Activated T-helper 17 cell treated with anti-CD3 and anti-CD28 coated beads, Interleukin-2, amount 50 U/mL, for 72 hours (primary cell): ENCODE measurements around the gene CSTF1. TPM values are rescaled to one million over a fixed set of nuclear protein-coding genes. Genes with fewer than 3 reads are reported as not detected.
"Not testable (repeated sequence)": the region's sequence is repeated elsewhere in the genome, so short reads cannot be mapped to it uniquely, and the experiment has no call there.

Experiments
- ATAC-seq: fragments of 150-1000 bp; cut with Tn5 transposase; replicated peaks from 2 replicates; pipeline ENCODE4 v1.10.0; 2021; ENCODE audit warnings: mild to moderate bottlenecking, moderate library complexity
- H3K27ac Mint-ChIP-seq: one replicate; pipeline ENCODE4 v1.8.0; 2022; ENCODE audit warnings: mixed read lengths
- H3K27me3 Mint-ChIP-seq: one replicate; pipeline ENCODE4 v1.8.0; 2022; ENCODE audit warnings: mixed read lengths
- H3K36me3 Mint-ChIP-seq: one replicate; pipeline ENCODE4 v1.8.0; 2022; ENCODE audit warnings: low read depth, mild to moderate bottlenecking, mixed read lengths
- H3K4me1 Mint-ChIP-seq: one replicate; pipeline ENCODE4 v1.8.0; 2022; ENCODE audit warnings: mixed read lengths
- H3K4me3 Mint-ChIP-seq: one replicate; pipeline ENCODE4 v1.8.0; 2022; ENCODE audit warnings: mild to moderate bottlenecking, mixed read lengths
- H3K9me3 Mint-ChIP-seq: one replicate; pipeline ENCODE4 v1.8.0; 2022; ENCODE audit warnings: mixed read lengths
- total RNA-seq, 2 donors: library from RNA; stranded (reverse); gene quantifications; one replicate each; pipeline ENCODE4 v1.2.3, GENCODE V29; 2022

CSTF1 gene
- total RNA-seq, 2 donors from 2014 or later = 71.2 to 76.5 TPM

DNA sequence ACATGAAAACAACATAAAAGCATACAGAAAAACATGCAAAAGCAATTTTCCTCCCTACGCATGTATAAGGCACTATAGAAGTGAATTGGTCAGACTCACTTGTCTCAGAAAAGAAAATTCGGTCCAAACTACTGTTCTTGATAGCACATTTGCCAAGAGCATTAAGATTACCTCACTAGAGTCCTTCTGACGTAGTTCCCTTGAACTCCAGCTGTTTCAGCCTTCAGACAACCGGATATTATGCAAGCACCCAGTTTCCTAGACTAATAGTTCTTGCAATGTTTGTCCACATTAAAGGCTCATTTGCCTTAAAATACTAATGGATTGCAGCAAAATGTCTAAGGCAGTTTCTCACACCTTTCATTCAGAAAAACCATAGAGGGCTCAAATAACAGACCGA, 17.1 kb downstream of the CSTF1 start:
- Mint-ChIP-seq H3K4me3 (no peak overlapping the region), H3K27me3 (no peaks in the 10 kb centered on the region), H3K36me3 (peaks cover 81% of the 10 kb centered on the region), H3K27ac (no peak overlapping the region), H3K4me1 (peaks cover 11% of the 10 kb centered on the region), H3K9me3 (no peaks in the 10 kb centered on the region)
- ATAC-seq = no peak

DNA sequence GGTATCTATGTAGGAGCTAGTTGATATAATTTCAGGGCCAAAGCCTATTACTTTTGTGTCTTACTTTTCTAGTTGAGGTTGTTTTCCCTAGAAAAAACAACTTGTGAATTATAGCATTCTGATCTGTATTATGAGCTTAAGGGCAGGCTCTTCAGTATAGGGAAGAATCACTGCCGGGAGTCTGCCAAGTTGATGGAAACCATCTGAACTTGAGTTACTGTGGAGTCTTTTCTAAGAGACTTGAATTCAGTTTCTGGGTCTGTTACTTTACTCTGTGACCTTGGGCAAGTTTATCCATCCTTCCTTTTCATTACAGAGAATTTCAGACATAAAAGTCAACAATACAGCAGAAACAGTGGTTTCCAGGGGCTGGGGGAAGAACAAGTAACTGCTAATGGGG, 17.5 kb downstream of the CSTF1 start:
- Mint-ChIP-seq H3K27me3 (no peaks in the 10 kb centered on the region), H3K9me3 (no peaks in the 10 kb centered on the region), H3K36me3 (peaks cover 79% of the 10 kb centered on the region), H3K4me1 (peaks cover 14% of the 10 kb centered on the region), H3K4me3 (no peak overlapping the region), H3K27ac (peak overlapping the region; percentile 58)
- no peak for ATAC-seq

DNA sequence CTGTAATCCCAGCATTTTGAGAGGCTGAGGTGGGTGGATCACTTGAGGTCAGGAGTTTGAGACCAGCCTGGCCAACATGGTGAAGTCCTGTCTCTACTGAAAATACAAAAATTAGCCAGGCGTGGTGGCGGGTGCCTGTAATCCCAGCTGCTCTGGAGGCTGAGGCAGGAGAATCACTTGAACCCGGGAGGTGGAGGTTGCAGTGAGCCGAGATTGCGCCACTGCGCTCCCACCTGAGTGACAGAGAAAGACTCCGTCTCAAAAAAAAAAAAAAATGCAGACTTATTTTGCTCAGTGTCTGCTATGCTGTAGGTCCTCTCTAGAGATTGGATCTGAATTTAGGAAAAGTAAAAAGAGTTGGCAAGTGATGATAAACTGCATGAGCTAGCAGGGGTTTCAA, 18.8 kb downstream of the CSTF1 start:
- H3K27me3 Mint-ChIP-seq, H3K9me3 Mint-ChIP-seq, ATAC-seq: not testable (repeated sequence)
- peak overlapping the region; percentile 86 for H3K27ac Mint-ChIP-seq
- H3K36me3 Mint-ChIP-seq = peaks cover 70% of the 10 kb centered on the region
- H3K4me3 Mint-ChIP-seq = peak overlapping the region; percentile 80
- peaks cover 17% of the 10 kb centered on the region for H3K4me1 Mint-ChIP-seq

DNA sequence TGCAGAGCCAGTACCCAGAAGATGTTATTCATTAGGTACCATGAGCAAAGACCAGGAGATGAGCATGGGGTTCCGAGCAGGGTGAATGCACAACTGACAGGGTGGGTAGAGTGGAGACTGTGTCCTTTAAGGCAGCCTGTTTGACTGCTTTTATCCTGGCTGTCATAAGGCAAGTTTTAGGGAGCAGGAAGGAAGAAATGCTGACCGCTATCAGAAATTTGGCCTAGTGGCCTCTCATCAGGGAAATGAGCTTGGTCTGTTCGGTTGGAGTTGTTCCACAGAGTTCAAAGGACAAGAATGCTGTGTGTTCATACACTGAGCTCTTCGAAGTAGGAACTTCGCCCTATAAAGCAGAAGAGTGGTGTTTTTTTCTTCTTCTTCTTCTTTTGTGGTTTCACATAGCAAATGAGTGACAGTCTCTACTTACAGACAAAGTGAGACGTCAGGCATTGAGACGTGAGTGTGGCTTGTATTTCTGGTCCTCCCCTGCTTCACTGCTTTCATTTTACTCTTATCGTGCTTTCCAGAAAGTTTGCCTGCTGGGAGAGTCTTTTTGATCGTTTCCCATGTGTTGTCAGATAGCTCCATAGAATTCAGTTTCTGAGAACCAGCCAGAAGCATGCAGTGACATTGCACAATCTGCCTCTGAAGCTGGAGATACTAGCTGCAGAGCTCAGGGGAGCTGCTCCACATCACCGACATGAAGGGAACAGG, 19.5 kb downstream of the CSTF1 start, which contains the start of gene CASS4:
Gene CASS4, plus strand, starts transcription at position 502 of the 714 bp plus-strand sequence. Its CDS starts 199 bp downstream, at position 701.
- H3K27me3 Mint-ChIP-seq = no peaks in the 10 kb centered on the region
- peaks cover 69% of the 10 kb centered on the region for H3K36me3 Mint-ChIP-seq
- peak; percentile 49 for ATAC-seq
- peak within 1 kb of the TSS; percentile 86 for H3K27ac Mint-ChIP-seq
- H3K9me3 Mint-ChIP-seq = no peaks in the 10 kb centered on the region
- peaks cover 20% of the 10 kb centered on the region for H3K4me1 Mint-ChIP-seq
- H3K4me3 Mint-ChIP-seq = peak within 1 kb of the TSS; percentile 80

DNA sequence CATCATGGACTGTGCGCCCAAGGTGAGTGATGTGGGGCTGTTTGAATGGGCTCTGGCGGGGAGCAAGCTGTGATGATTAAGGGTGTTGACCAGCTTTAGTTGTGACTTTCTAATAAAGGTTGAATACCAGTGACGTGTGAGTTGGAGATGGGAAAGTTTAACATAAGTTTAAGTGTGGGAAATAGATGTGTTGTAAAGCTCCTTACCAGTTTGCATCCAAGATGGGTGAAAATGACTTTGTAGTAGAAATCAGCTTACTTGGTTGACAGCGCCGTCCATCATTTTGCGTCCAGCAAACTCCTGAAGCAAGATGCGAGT, 20.0 kb downstream of the CSTF1 start:
- Mint-ChIP-seq H3K27ac (peak overlapping the region; percentile 86), H3K27me3 (no peaks in the 10 kb centered on the region), H3K4me3 (peak overlapping the region; percentile 80), H3K9me3 (no peaks in the 10 kb centered on the region), H3K4me1 (peaks cover 26% of the 10 kb centered on the region), H3K36me3 (peaks cover 69% of the 10 kb centered on the region)
- no peak for ATAC-seq

DNA sequence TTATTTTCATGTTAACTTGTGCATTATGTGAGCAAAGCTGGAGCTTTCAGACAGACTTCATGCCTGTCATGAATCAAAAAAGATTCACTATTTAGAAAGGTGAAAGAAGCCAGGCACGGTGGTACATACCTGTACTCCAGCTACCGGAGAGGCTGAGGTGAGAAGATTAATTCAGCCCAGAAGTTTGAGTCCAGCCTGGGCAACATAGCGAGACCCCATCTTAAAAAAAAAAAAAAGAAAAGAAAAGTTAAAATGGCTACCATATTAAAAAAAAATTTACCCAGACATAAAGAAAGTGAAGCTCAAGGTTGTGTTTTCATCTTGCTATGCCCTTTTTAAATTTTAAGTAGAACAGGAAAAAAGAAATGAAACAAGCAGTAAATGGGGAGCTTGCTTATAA, 20.5 kb downstream of the CSTF1 start:
- no peaks in the 10 kb centered on the region for H3K27me3 Mint-ChIP-seq
- peak overlapping the region; percentile 80 for H3K4me3 Mint-ChIP-seq
- peaks cover 31% of the 10 kb centered on the region for H3K4me1 Mint-ChIP-seq
- no peaks in the 10 kb centered on the region for H3K9me3 Mint-ChIP-seq
- no peak for ATAC-seq
- peaks cover 66% of the 10 kb centered on the region for H3K36me3 Mint-ChIP-seq
- H3K27ac Mint-ChIP-seq = peak overlapping the region; percentile 86

DNA sequence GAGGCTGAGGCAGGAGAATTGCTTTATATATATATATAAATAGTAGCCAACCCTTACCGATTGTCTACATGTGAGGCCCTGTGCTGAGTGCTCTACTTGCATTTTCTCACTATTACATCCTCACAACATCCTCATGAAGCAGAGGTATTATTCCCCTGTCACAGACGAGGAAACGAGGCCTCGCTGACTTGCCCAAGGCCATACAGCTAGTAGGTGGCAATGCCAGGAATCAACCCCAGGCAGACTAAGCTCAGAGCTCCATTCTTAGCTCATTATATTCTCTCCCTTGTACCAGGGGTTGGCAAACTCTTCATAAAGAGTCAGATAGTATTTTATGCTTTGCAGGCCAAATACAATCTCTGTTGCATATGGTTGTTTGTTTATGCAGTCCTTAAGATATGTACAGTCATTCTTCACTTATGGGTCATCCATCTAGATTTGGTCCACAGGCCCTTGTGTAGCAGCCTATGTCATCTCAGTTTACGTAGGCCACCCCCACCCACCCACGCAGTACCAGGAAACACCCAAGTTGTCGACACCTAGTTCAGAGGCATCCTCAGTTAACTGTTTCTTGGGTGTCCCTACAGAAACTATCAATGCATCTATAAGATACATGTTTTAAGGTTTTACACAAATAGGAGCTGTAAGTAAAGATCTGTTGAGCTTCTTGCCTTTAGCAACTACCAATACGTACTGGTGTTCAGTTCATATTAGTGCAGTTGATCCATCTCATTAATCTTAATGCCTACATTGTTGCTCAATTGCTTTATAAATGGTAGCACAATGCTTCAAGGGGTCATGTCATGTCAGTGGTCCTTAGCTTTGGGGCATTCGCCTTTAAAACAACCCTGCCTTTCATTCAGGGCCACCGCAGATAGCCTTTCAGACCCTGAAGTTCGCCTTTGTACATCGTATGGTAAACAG, 22.7 kb downstream of the CSTF1 start:
- H3K36me3 Mint-ChIP-seq = peaks cover 45% of the 10 kb centered on the region
- H3K9me3 Mint-ChIP-seq = no peaks in the 10 kb centered on the region
- peak; percentile 81 for ATAC-seq
- no peaks in the 10 kb centered on the region for H3K27me3 Mint-ChIP-seq
- peak overlapping the region; percentile 80 for H3K4me3 Mint-ChIP-seq
- H3K4me1 Mint-ChIP-seq = peaks cover 43% of the 10 kb centered on the region
- H3K27ac Mint-ChIP-seq = peak overlapping the region; percentile 86

DNA sequence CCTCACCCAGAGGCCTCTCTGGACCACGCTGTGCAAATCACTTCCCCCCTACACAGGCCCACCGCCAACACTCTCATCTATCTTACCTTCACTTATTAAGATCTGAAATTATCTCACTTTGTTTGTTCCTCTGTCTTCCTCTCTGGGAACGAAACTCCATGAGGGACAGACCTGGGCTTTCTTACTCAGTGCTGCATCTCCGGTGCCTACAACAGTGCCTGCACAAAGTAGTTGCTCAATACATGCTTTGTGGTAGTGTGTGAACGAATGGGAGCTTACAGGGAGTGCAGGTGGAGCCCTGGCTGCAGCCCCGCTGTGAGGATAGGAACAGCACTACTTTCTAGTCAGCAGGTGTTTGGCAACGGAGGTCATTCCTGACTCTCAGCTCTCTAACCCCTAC, 25.0 kb downstream of the CSTF1 start:
- H3K27ac Mint-ChIP-seq = peak overlapping the region; percentile 88
- no peak for ATAC-seq
- H3K9me3 Mint-ChIP-seq = no peaks in the 10 kb centered on the region
- H3K4me1 Mint-ChIP-seq = peaks cover 46% of the 10 kb centered on the region
- H3K4me3 Mint-ChIP-seq = peak overlapping the region; percentile 63
- H3K27me3 Mint-ChIP-seq = no peaks in the 10 kb centered on the region
- peaks cover 34% of the 10 kb centered on the region for H3K36me3 Mint-ChIP-seq

DNA sequence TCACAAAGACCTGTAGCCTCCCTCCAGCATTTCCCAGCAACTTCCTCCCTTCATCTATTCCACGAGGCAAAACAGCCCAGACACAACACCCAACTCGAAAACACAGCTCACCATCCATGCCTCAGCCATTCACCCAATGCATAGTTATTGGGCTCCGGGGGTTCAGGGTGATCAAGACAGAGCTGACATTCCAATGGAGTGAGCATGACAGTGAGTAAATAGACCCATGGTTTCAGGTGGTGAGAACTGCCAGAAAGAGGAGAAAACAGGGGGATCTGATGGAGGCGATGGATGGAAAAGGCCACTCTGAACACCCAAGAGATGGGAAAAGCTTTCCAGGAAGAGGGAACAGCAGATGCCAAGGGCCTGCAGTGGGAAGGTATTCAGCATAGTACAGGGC, 25.5 kb downstream of the CSTF1 start:
- Mint-ChIP-seq H3K9me3 (no peaks in the 10 kb centered on the region), H3K27ac (peak overlapping the region; percentile 88), H3K27me3 (no peaks in the 10 kb centered on the region), H3K4me1 (peaks cover 50% of the 10 kb centered on the region), H3K36me3 (peaks cover 29% of the 10 kb centered on the region), H3K4me3 (peak overlapping the region; percentile 63)
- ATAC-seq = no peak

DNA sequence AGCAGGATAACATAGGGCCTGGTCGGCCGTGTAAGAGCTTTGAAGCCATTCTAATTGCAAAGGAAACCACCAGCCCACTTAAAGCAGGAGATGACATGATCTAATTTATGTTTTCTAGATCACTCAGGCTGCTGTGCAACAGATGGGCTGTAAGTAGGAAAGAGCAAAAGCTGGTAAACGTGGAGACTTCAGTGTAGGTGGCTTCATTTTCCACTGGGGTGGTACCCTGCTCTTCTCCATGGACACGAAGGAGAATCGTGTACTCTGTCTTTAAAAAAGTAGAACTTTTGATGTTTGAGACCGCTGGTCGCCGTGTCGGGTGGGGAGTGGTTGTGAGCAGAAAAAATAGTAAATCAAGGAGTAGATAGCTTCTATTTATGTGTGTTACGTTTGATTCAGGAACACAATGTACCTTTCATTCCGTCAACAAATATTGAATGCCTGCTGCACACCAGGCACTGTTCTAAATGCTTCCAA, 26.0 kb downstream of the CSTF1 start:
- Mint-ChIP-seq H3K4me3 (peak overlapping the region; percentile 63), H3K4me1 (peaks cover 50% of the 10 kb centered on the region), H3K36me3 (peaks cover 27% of the 10 kb centered on the region), H3K9me3 (no peaks in the 10 kb centered on the region), H3K27me3 (no peaks in the 10 kb centered on the region), H3K27ac (peak overlapping the region; percentile 88)
- ATAC-seq = peak; percentile 68

DNA sequence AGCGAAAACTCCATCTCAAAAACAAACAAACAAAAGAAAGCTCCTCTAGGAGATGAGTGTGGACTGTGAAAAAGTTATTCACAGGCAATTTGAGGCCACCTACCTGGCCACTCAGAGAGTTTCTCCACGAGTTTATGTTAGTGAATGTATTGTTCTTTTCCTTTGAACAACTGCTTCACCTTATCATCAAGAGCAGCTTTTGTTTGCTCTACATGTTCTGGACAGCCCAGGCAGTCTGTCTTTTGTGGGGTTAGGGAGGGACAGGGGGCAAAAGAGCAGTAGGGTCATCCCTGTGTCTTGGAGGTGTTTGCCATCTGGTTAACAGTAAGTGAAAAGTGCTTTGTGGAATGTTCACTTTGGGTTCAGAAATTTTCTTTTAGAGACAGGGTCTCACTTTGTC, 27.6 kb downstream of the CSTF1 start:
- Mint-ChIP-seq H3K27me3 (no peaks in the 10 kb centered on the region), H3K27ac (no peak overlapping the region), H3K36me3 (peaks cover 17% of the 10 kb centered on the region), H3K4me3 (no peak overlapping the region), H3K4me1 (peaks cover 44% of the 10 kb centered on the region), H3K9me3 (no peaks in the 10 kb centered on the region)
- ATAC-seq = no peak

DNA sequence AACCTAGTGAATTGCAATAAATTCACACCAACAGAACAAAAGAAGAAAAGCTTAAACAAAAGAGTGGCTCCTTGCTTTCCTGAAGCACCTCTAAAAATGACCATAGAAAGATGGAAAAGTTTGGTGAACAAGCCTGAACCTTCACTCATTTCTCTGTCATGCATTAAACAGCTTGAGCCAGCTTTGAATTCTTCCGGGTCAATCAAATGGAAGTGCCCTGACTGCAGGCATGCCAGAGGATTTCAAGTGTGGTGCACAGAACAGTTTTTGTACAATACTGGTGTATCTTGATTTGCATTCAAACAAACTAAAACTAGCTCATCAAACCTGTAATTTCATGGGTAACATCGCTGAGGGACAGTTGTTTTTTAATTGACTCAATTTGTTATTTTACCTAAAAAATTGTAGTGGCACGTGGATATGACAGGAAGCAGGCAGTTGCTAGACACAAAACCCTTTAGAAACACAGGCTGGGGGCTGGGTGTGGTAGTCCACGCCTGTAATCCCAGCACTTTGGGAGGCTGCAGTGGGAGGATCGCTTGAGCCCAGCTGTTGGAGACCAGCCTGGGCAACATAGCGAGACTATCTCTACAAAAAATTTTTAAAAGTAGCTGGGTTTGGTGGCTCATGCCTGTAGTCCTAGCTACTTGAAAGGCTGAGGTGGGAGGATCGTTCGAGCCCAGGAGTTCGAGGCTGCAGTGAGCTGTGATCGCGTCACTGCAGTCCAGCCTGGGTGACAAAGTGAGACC, 28.7 kb downstream of the CSTF1 start:
- ATAC-seq = no peak
- Mint-ChIP-seq H3K9me3 (no peaks in the 10 kb centered on the region), H3K4me3 (peak overlapping the region; percentile 61), H3K27ac (peak overlapping the region; percentile 82), H3K27me3 (no peaks in the 10 kb centered on the region), H3K4me1 (peaks cover 41% of the 10 kb centered on the region), H3K36me3 (peaks cover 13% of the 10 kb centered on the region)

DNA sequence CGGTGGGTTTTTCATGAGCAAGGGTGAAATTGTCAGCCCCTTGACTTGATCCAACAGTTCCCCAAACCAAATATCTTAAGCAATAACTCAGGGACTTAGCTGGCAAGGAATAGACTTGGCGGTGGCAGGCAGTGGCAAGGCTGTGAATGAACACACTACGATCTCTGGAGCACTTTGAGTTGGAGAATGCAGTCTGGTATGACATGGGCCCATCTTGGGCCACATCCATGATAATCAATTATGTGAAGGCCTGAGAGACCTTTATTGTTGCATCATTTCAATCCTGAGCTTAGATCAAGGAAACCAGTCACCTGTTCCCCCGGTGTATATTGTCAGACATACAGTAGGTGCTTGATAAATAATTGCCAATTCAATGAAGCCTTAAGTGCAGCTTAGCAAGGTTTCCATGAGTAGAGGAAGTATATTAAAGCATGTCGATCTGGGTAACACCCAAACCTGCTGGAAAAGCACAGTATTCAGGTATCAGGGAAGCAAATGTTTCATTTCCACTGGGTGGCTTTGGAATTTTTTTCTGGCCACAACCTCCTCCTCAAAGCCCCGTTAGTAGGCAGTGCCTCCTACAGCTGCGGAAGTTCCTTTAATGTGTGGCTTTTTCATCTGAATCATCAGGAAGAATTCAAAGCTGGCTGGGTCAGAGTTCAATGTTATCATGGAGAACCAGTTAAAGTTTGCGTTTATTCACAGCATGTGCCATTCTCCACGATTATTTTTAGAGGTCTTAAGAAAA, 29.8 kb downstream of the CSTF1 start:
- Mint-ChIP-seq H3K4me3 (peak overlapping the region; percentile 61), H3K36me3 (peaks cover 4% of the 10 kb centered on the region), H3K4me1 (peaks cover 34% of the 10 kb centered on the region), H3K27ac (peak overlapping the region; percentile 82), H3K9me3 (no peaks in the 10 kb centered on the region), H3K27me3 (no peaks in the 10 kb centered on the region)
- ATAC-seq = no peak

DNA sequence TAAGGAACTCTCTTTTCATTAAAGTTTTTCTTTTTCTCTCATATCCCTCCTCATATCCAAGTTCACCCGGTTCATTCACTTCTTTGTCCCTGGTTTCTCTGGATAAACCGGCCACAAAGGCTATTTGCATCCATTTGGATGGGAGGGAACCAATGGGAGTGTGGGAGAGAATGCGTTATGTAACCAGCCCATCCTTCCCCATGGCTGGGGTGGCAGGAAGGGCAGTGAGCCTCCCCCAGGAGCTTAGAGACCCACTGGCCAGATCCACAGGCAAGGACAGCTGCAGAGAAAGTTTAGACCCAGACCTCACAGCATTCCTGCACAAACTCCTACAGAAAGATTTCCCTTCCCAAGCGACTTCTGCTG, 30.4 kb downstream of the CSTF1 start:
- Mint-ChIP-seq H3K9me3 (no peaks in the 10 kb centered on the region), H3K4me1 (peaks cover 34% of the 10 kb centered on the region), H3K27me3 (no peaks in the 10 kb centered on the region), H3K27ac (peak overlapping the region; percentile 82), H3K4me3 (peak overlapping the region; percentile 61), H3K36me3 (no peaks in the 10 kb centered on the region)
- ATAC-seq = no peak
